Right lobe of liver (tissue), 4 donors: ENCODE data around the gene ETV3L.

ENCODE experiments used
- POLR2A ChIP-seq: fragments of 450-650 bp; IDR thresholded peaks from one replicate; pipeline ENCODE4 v1.6.1; 2017; ENCODE audit warnings: antibody characterized with exemption, mild to moderate bottlenecking
- TF ChIP-seq, protein P1 (sequence below), 4 donors: fragments of 200-600 bp in 3 of 4; fragments of 450-650 bp in 1 of 4; IDR thresholded peaks; one replicate each; pipeline versions ENCODE4 v1.5.1 to v1.8.0; 2016 to 2022; ENCODE audit warnings: antibody characterized with exemption in 4 of 4, mild to moderate bottlenecking in 2 of 4
- donor health status: DM: no; HTN: no; CAD: no.
- donor health status: DM: no; HTN: no; CAD: no.
- donor health status: DM: no; HTN: yes; CAD: no.

DNA sequence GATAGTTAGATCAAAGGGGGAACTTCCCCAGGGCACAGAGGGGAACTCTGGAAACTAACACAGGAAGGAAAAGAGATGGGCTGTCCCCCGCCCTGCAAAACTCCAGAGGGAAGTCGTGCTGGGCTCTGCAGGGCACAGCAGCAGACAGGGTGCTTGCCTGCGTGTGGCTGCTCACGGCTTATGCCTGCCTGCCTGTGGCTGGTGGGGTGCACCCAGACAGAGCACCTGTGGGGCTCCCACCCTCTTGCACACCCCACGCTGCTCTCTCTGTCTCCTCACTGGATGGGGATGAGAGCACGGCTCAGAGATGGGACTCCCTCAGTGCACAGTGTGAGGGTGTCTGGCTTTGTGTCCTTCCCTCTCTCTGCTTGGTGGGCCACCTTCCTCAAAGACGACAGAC is 13.5 kb upstream of the ETV3L start:
- TF ChIP-seq, protein P1, sequence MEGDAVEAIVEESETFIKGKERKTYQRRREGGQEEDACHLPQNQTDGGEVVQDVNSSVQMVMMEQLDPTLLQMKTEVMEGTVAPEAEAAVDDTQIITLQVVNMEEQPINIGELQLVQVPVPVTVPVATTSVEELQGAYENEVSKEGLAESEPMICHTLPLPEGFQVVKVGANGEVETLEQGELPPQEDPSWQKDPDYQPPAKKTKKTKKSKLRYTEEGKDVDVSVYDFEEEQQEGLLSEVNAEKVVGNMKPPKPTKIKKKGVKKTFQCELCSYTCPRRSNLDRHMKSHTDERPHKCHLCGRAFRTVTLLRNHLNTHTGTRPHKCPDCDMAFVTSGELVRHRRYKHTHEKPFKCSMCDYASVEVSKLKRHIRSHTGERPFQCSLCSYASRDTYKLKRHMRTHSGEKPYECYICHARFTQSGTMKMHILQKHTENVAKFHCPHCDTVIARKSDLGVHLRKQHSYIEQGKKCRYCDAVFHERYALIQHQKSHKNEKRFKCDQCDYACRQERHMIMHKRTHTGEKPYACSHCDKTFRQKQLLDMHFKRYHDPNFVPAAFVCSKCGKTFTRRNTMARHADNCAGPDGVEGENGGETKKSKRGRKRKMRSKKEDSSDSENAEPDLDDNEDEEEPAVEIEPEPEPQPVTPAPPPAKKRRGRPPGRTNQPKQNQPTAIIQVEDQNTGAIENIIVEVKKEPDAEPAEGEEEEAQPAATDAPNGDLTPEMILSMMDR (IDR thresholded peaks at IDR 0.05), result no peak
- TF ChIP-seq POLR2A, result no peak
